Choroid plexus epithelial cell (primary cell): ENCODE data around the gene ITPKB.

Experiments used
- DNase-seq: peaks from one replicate; pipeline ENCODE4 v3.0.0-alpha.2; 2010; ENCODE audit warnings: low read depth
- H3K4me3 ChIP-seq: 2 replicates; pipeline ENCODE4 v1.5.1; 2011; ENCODE audit warnings: low read depth, mild to moderate bottlenecking, control low read depth, low read length, moderate library complexity
- CTCF ChIP-seq: conservative IDR thresholded peaks from 2 replicates; pipeline ENCODE4 v1.5.1; 2011; ENCODE audit warnings: low read depth, mild to moderate bottlenecking, control low read depth, inconsistent platforms, low read length, moderate library complexity

The ITPKB gene

GRCh38 chr1:226674892-226675714 lies 64.0 kb downstream of the ITPKB start:
- DNase-seq: peak; percentile 73

GRCh38 chr1:226672339-226672762 lies 66.7 kb downstream of the ITPKB start:
- H3K4me3 ChIP-seq: no peak overlapping the region
- no peak for DNase-seq
- TF ChIP-seq CTCF: no peak

More at GRCh38 chr1:226674892-226675714, 64.0 kb downstream of the ITPKB start:
- H3K4me3 ChIP-seq: no peak overlapping the region
- no peak for TF ChIP-seq CTCF

GRCh38 chr1:226671277-226671676 lies 67.8 kb downstream of the ITPKB start:
- H3K4me3 ChIP-seq: no peak overlapping the region
- DNase-seq: no peak
- TF ChIP-seq CTCF: no peak

GRCh38 chr1:226670073-226670472 lies 69.0 kb downstream of the ITPKB start:
- no peak for DNase-seq
- H3K4me3 ChIP-seq: no peak overlapping the region
- no peak for TF ChIP-seq CTCF

- no peak for DNase-seq
- no peak overlapping the region for H3K4me3 ChIP-seq
- TF ChIP-seq CTCF: no peak
These were observed 70.9 kb downstream of the ITPKB start for GRCh38 chr1:226668173-226668560.

- DNase-seq: no peak
- no peak overlapping the region for H3K4me3 ChIP-seq
- no peak for TF ChIP-seq CTCF
These were observed 72.4 kb downstream of the ITPKB start for GRCh38 chr1:226666692-226667091.

- no peak for DNase-seq
- TF ChIP-seq CTCF: no peak
- H3K4me3 ChIP-seq: no peak overlapping the region
These were observed 72.9 kb downstream of the ITPKB start for GRCh38 chr1:226666164-226666506.
